Measurements from ENCODE around the gene EIF3L. TPM values are rescaled to one million over a fixed set of nuclear protein-coding genes. Genes with fewer than 3 reads are reported as not detected.
A peak's percentile ranks its signal among the peaks of the same experiment; 100 is the strongest.
"Not testable (repeated sequence)": the region's sequence is repeated elsewhere in the genome, so short reads cannot be mapped to it uniquely, and the experiment has no call there.

Gene EIF3L
- polyA plus RNA-seq (2013, experiment 1 of 2), result 346 TPM
- 404 TPM for polyA plus RNA-seq (2013, experiment 2 of 2)

- Histone ChIP-seq H3K4me3 (ENCODE audit: low read length) (peak within 1 kb of the TSS; percentile 84), H3K36me3 (ENCODE audit: insufficient read depth, low read length) (peaks cover 38% of the 10 kb centered on the region), H3K9ac (ENCODE audit: low read depth, low read length) (peak within 1 kb of the TSS; percentile 95), H3K4me1 (ENCODE audit: insufficient read depth, low read length) (peaks cover 6% of the 10 kb centered on the region; the same call in 1 of the 2 replicates), H3K9me3 (ENCODE audit: insufficient read depth, low read depth, low read length) (no peaks in the 10 kb centered on the region), H3K27me3 (ENCODE audit: insufficient read depth, low read length) (no peaks in the 10 kb centered on the region), H3K27ac (ENCODE audit: low read depth, low read length) (peak within 1 kb of the TSS; percentile 89)
- WGBS, result under 1% methylated on average over 49 of the region's 49 CpGs
These were observed at the start of gene EIF3L for GRCh38 chr22:37849089-37849751. TSS of gene EIF3L (plus strand) at chr22:37849419. CDS start at chr22:37849450, 31 bp downstream.

GRCh38 chr22:37799979-37800378 lies 49.2 kb upstream of the EIF3L start:
- not testable (repeated sequence) for H3K4me1 ChIP-seq (ENCODE audit: insufficient read depth, low read length); H3K36me3 ChIP-seq (ENCODE audit: insufficient read depth, low read length); H3K4me3 ChIP-seq (ENCODE audit: low read length); H3K27ac ChIP-seq (ENCODE audit: low read depth, low read length); H3K9ac ChIP-seq (ENCODE audit: low read depth, low read length); H3K9me3 ChIP-seq (ENCODE audit: insufficient read depth, low read depth, low read length)
- H3K27me3 ChIP-seq (ENCODE audit: insufficient read depth, low read length), result peaks cover 21% of the 10 kb centered on the region
- 85% methylated on average over 9 of the region's 9 CpGs for WGBS

DNA sequence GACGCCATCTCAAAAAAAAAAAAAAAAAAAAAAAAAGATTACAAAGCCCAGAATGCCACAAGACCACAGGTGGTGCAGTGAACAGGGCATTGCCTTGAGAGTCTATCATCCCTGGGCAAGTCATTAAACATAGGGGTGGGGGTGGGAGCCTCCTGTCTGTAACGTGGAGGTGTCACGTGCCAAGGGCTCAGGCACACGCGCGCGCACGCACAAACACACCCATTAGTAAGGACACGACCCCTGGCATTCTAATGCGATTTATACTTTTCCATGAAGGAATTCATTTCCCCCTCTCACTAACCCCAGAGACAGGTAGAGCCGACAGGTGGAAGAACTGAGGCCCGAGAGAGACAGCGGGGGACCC lies 47.3 kb upstream of the EIF3L start:
- H3K27me3 ChIP-seq (ENCODE audit: insufficient read depth, low read length), result peaks cover 31% of the 10 kb centered on the region

DNA sequence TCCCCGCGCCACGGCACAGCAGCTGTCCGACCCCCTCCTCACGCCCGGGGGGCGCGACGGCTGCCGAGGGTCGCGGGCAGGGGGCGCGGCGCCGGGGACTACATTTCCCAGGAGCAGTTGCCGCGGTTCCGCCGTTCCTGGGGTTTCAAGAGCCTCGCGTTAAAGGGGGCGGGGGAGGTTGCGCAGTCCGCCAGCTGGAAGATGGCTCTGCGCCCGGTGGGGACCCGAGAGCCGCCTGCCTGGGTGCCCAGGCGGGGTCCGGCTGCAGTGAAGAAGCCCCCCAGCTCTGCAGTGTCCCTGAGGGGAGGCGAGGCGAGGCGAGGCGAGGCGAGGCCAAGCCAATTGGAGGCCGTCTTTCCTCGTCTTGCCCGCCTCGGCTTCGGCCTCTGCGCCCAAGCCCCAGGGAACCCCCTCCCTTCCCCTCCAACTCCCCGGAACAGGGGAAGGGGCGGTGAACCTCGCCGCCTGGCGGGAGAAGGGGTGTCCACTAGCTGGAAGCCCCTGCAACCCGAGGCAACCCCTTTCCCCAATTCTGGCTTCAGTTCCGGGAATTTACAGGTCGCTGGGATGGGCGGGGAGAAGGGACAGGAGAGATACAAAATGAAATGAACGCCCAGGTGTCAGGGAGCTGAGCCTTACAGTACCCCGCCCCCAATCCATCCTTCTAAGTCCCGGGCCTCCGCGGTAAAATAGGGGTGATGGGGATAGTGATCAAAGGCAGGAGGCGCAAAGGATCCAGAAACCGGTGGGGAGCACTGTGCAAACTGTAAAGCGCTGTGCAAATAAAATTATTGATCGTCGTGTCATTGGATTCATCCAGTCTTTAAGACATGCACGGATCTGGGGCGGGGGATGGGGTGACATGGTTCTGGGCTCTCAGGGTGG lies 46.7 kb upstream of the EIF3L start:
- Histone ChIP-seq H3K36me3 (ENCODE audit: insufficient read depth, low read length) (no peaks in the 10 kb centered on the region), H3K9me3 (ENCODE audit: insufficient read depth, low read depth, low read length) (no peaks in the 10 kb centered on the region), H3K4me1 (ENCODE audit: insufficient read depth, low read length) (peaks cover 9% of the 10 kb centered on the region; the same call in 1 of the 2 replicates), H3K27ac (ENCODE audit: low read depth, low read length) (no peak overlapping the region; the same call in 1 of the 2 replicates), H3K27me3 (ENCODE audit: insufficient read depth, low read length) (peaks cover 31% of the 10 kb centered on the region), H3K9ac (ENCODE audit: low read depth, low read length) (0 out of 2 replicates have a peak overlapping the region, but pooled peaks have one; percentile 1), H3K4me3 (ENCODE audit: low read length) (peak overlapping the region; percentile 83)
- WGBS, result under 1% methylated on average over 63 of the region's 63 CpGs

More for the DNA sequence above, 47.3 kb upstream of the EIF3L start:
- Histone ChIP-seq H3K36me3 (ENCODE audit: insufficient read depth, low read length) (no peaks in the 10 kb centered on the region), H3K27ac (ENCODE audit: low read depth, low read length) (no peak overlapping the region), H3K9me3 (ENCODE audit: insufficient read depth, low read depth, low read length) (no peaks in the 10 kb centered on the region), H3K9ac (ENCODE audit: low read depth, low read length) (no peak overlapping the region), H3K4me1 (ENCODE audit: insufficient read depth, low read length) (peaks cover 9% of the 10 kb centered on the region; the same call in 1 of the 2 replicates), H3K4me3 (ENCODE audit: low read length) (peak overlapping the region; percentile 83)
- 2% methylated on average over 13 of the region's 13 CpGs for WGBS

- no peak overlapping the region for H3K27ac ChIP-seq (ENCODE audit: low read depth, low read length)
- WGBS, result under 1% methylated on average over 16 of the region's 16 CpGs
- peak overlapping the region; percentile 90 for H3K9ac ChIP-seq (ENCODE audit: low read depth, low read length)
- peaks cover 9% of the 10 kb centered on the region; the same call in 1 of the 2 replicates for H3K4me1 ChIP-seq (ENCODE audit: insufficient read depth, low read length)
- H3K4me3 ChIP-seq (ENCODE audit: low read length), result peak overlapping the region; percentile 83
- no peaks in the 10 kb centered on the region for H3K9me3 ChIP-seq (ENCODE audit: insufficient read depth, low read depth, low read length)
- H3K27me3 ChIP-seq (ENCODE audit: insufficient read depth, low read length), result peaks cover 33% of the 10 kb centered on the region
- H3K36me3 ChIP-seq (ENCODE audit: insufficient read depth, low read length), result no peaks in the 10 kb centered on the region
These were observed 46.0 kb upstream of the EIF3L start for GRCh38 chr22:37803195-37803638.

DNA sequence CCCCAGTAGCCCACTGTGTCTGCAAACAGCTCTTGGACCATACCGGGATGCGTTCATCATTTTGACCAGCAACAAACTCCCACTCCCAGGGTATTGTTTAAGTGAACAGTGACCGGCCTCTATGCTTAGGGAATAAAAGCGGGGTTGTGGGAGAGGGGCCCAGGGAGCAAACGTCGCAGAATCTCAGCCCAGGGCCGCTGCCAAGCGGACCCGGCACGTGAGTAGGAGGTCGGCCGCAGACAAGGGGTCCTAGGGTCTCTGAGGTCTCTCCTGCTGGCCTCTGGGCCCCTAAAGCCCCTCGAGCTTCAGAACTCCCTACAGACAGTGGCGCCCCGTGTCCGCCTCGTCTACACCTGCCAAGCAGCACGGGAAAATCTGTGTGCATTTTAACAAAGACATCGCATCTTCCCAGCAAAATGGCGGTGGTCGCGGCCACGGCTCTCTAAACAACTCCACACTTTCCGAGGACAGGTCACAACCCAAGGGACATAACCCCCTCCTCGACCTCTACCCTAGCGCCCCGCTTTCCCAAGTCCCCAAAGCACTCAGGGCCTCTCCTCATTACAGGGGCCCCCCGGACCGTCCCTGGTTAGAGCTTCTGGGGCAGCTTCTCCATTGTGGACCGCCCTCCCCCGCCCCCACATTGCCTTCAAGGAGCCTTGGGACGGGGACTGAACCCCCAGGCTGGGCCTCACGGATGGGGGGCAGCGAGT lies 45.4 kb upstream of the EIF3L start:
- Histone ChIP-seq H3K36me3 (ENCODE audit: insufficient read depth, low read length) (no peaks in the 10 kb centered on the region), H3K9ac (ENCODE audit: low read depth, low read length) (peak overlapping the region; percentile 90), H3K4me1 (ENCODE audit: insufficient read depth, low read length) (peaks cover 9% of the 10 kb centered on the region; the same call in 1 of the 2 replicates), H3K27ac (ENCODE audit: low read depth, low read length) (no peak overlapping the region; the same call in none of the 2 replicates), H3K27me3 (ENCODE audit: insufficient read depth, low read length) (peaks cover 39% of the 10 kb centered on the region), H3K4me3 (ENCODE audit: low read length) (peak overlapping the region; percentile 83), H3K9me3 (ENCODE audit: insufficient read depth, low read depth, low read length) (no peaks in the 10 kb centered on the region)
- WGBS, result 12% methylated on average over 32 of the region's 34 CpGs

- Histone ChIP-seq H3K4me1 (ENCODE audit: insufficient read depth, low read length) (peaks cover 9% of the 10 kb centered on the region; the same call in 1 of the 2 replicates), H3K4me3 (ENCODE audit: low read length) (peak overlapping the region; percentile 83), H3K9ac (ENCODE audit: low read depth, low read length) (peak overlapping the region; percentile 90), H3K27me3 (ENCODE audit: insufficient read depth, low read length) (peaks cover 44% of the 10 kb centered on the region), H3K36me3 (ENCODE audit: insufficient read depth, low read length) (no peaks in the 10 kb centered on the region), H3K9me3 (ENCODE audit: insufficient read depth, low read depth, low read length) (no peaks in the 10 kb centered on the region), H3K27ac (ENCODE audit: low read depth, low read length) (no peak overlapping the region; the same call in 1 of the 2 replicates)
- WGBS, result 6% methylated on average over 29 of the region's 29 CpGs
These were observed 44.8 kb upstream of the EIF3L start for GRCh38 chr22:37804352-37804880.

DNA sequence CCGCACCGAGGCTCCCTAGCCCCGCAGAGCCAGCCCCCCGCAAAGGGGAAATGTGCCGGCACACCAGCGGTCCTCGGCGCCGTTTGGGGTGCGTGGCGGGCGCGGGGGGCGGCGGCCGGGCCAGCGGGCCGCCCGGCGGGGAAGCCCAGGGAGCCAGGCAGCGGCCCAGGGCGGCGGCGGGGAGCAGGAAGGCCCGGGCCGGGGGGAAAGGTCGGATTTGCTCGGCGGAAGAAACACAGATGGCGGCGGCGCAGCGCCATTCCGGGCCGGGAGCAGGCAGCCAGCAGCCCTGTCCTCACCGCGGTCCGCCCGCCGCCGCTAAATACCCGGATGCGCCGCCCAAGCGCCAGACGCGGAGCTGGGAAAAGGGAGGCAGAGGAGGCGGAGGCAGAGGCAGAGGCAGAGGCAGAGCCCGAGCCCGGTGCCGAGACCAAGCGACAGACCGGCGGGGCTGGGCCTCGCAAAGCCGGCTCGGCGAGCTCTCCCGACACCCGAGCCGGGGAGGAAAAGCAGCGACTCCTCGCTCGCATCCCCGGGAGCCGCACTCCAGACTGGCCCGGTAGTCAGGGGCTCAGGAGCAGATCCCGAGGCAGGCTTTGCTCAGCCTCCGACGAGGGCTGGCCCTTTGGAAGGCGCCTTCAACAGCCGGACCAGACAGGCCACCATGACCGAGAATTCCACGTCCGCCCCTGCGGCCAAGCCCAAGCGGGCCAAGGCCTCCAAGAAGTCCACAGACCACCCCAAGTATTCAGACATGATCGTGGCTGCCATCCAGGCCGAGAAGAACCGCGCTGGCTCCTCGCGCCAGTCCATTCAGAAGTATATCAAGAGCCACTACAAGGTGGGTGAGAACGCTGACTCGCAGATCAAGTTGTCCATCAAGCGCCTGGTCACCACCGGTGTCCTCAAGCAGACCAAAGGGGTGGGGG lies 44.1 kb upstream of the EIF3L start:
- H3K36me3 ChIP-seq (ENCODE audit: insufficient read depth, low read length), result no peaks in the 10 kb centered on the region
- H3K4me3 ChIP-seq (ENCODE audit: low read length), result peak overlapping the region; percentile 83
- H3K9ac ChIP-seq (ENCODE audit: low read depth, low read length), result peak overlapping the region; percentile 90
- peaks cover 44% of the 10 kb centered on the region for H3K27me3 ChIP-seq (ENCODE audit: insufficient read depth, low read length)
- 12% methylated on average over 87 of the region's 87 CpGs for WGBS
- peaks cover 9% of the 10 kb centered on the region; the same call in 1 of the 2 replicates for H3K4me1 ChIP-seq (ENCODE audit: insufficient read depth, low read length)
- peak overlapping the region; percentile 23; the same call in 1 of the 2 replicates for H3K27ac ChIP-seq (ENCODE audit: low read depth, low read length)
- H3K9me3 ChIP-seq (ENCODE audit: insufficient read depth, low read depth, low read length), result no peaks in the 10 kb centered on the region

GRCh38 chr22:37805810-37806277 lies 43.4 kb upstream of the EIF3L start:
- H3K9ac ChIP-seq (ENCODE audit: low read depth, low read length), result peak overlapping the region; percentile 90
- 86% methylated on average over 10 of the region's 10 CpGs for WGBS
- H3K4me1 ChIP-seq (ENCODE audit: insufficient read depth, low read length), result peaks cover 9% of the 10 kb centered on the region; the same call in 1 of the 2 replicates
- no peaks in the 10 kb centered on the region for H3K9me3 ChIP-seq (ENCODE audit: insufficient read depth, low read depth, low read length)
- H3K4me3 ChIP-seq (ENCODE audit: low read length), result peak overlapping the region; percentile 83
- H3K36me3 ChIP-seq (ENCODE audit: insufficient read depth, low read length), result no peaks in the 10 kb centered on the region
- peaks cover 44% of the 10 kb centered on the region for H3K27me3 ChIP-seq (ENCODE audit: insufficient read depth, low read length)
- H3K27ac ChIP-seq (ENCODE audit: low read depth, low read length), result no peak overlapping the region
